H1 (cell line): ENCODE measurements around the gene CMC1. TPM values are rescaled to one million over a fixed set of nuclear protein-coding genes. Genes with fewer than 3 reads are reported as not detected.

ENCODE experiments used
- CTCF ChIA-PET: fragments of 300-600 bp; sonication (Branson Sonifier 250); formaldehyde crosslinking; loops from one replicate; lab custom pipeline; 2021; ENCODE audit not compliant: partially characterized antibody; lab: Charles Lee
- POLR2A ChIA-PET: fragments of 300-600 bp; sonication (Branson Sonifier 250); formaldehyde crosslinking; loops from one replicate; lab custom pipeline; 2021; ENCODE audit warnings: inconsistent platforms; ENCODE audit not compliant: partially characterized antibody; lab: Charles Lee
- DNase-seq, 2 experiments: peaks; one replicate each; pipeline versions ENCODE4 v3.0.0 to v3.0.0-alpha.2; 2010 to 2022; ENCODE audit warnings: low spot score in 2 of 2, low read depth in 1 of 2, mixed read lengths in 1 of 2
- FAIRE-seq: peaks from 2 replicates; lab custom pipeline; 2011; peaks lifted over from hg19 to GRCh38; lab: Jason Lieb, UNC
- H2AFZ ChIP-seq: 2 replicates; pipeline ENCODE4 v1.8.1; 2012; ENCODE audit warnings: low read length, inconsistent platforms
- H2AK5ac ChIP-seq: 2 replicates; pipeline ENCODE4 v1.6.1; 2013; ENCODE audit warnings: low read depth, low read length
- H2BK120ac ChIP-seq: replicated peaks from 2 replicates; pipeline ENCODE3; 2013; ENCODE audit warnings: low read depth, low read length, inconsistent platforms
- H2BK12ac ChIP-seq: 2 replicates; pipeline ENCODE4 v1.6.1; 2013; ENCODE audit warnings: low read depth, low read length
- H2BK15ac ChIP-seq: 2 replicates; pipeline ENCODE4 v1.6.1; 2013; ENCODE audit warnings: low read length
- H2BK20ac ChIP-seq: 2 replicates; pipeline ENCODE4 v1.6.1; 2013; ENCODE audit warnings: low read length
- H2BK5ac ChIP-seq: 2 replicates; pipeline ENCODE4 v1.6.1; 2013; ENCODE audit warnings: low read depth, low read length
- H3K14ac ChIP-seq: 2 replicates; pipeline ENCODE4 v1.6.1; 2013; ENCODE audit warnings: inconsistent platforms; ENCODE audit not compliant: insufficient read length
- H3K18ac ChIP-seq: 2 replicates; pipeline ENCODE4 v1.6.1; 2013; ENCODE audit warnings: low read length; ENCODE audit errors: extremely low read depth
- H3K23ac ChIP-seq: 2 replicates; pipeline ENCODE4 v1.6.1; 2013; ENCODE audit warnings: inconsistent platforms; ENCODE audit not compliant: insufficient read length
- H3K23me2 ChIP-seq: 2 replicates; pipeline ENCODE4 v1.6.1; 2013; ENCODE audit warnings: low read depth, low read length
- H3K27ac ChIP-seq: 2 replicates; pipeline ENCODE4 v1.6.1; 2011; ENCODE audit warnings: low read depth, low read length, inconsistent platforms
- H3K27me3 ChIP-seq, 4 experiments: replicated peaks in 1 of 4; 1 replicate in 1 of 4; 2 replicates in 3 of 4; pipeline versions ENCODE4 v1.6.1 to v1.8.1; 2011 to 2013; ENCODE audit warnings: low read length in 3 of 4, mild to moderate bottlenecking in 3 of 4, inconsistent platforms in 2 of 4, mixed read lengths in 2 of 4, moderate library complexity in 1 of 4; ENCODE audit not compliant: control insufficient read depth in 3 of 4, insufficient read depth in 3 of 4; ENCODE audit errors: extremely low read depth in 1 of 4
- H3K36me3 ChIP-seq, 4 experiments: 2 replicates each; pipeline versions ENCODE4 v1.6.1 to v1.8.1; 2011 to 2013; ENCODE audit warnings: mild to moderate bottlenecking in 4 of 4, low read length in 3 of 4, moderate library complexity in 2 of 4, control low read depth in 1 of 4, inconsistent platforms in 1 of 4; ENCODE audit not compliant: insufficient read depth in 4 of 4, control insufficient read depth in 2 of 4
- H3K4ac ChIP-seq: replicated peaks from 2 replicates; pipeline ENCODE3; 2013; ENCODE audit warnings: low read length, low read depth, mixed read lengths, inconsistent platforms; ENCODE audit not compliant: insufficient read length
- H3K4me1 ChIP-seq, 4 experiments: replicated peaks in 1 of 4; 1 replicate in 1 of 4; 2 replicates in 3 of 4; pipeline versions ENCODE4 v1.6.1 to v1.8.1; 2011 to 2013; ENCODE audit warnings: low read length in 3 of 4, inconsistent platforms in 2 of 4, mixed read lengths in 1 of 4; ENCODE audit not compliant: insufficient read depth in 4 of 4, control insufficient read depth in 3 of 4
- H3K4me2 ChIP-seq, 2 experiments: 2 replicates each; pipeline versions ENCODE4 v1.6.1 to v1.8.1; 2011 to 2013; ENCODE audit warnings: low read depth in 2 of 2, low read length in 2 of 2, control low read depth in 1 of 2, inconsistent platforms in 1 of 2, mild to moderate bottlenecking in 1 of 2; ENCODE audit not compliant: insufficient read depth in 1 of 2
- H3K4me3 ChIP-seq, 4 experiments: fragments of 200-600, 300-600 bp in 1 of 4; sonication (generic), shearing (Covaris generic), sonication (Bioruptor Twin) in 1 of 4; 2 replicates each; pipeline versions ENCODE4 v1.5.1 to v1.8.1; 2011 to 2016; ENCODE audit warnings: low read length in 4 of 4, low read depth in 3 of 4, control low read depth in 2 of 4, inconsistent platforms in 2 of 4, mild to moderate bottlenecking in 2 of 4, mixed read lengths in 1 of 4, moderate library complexity in 1 of 4; ENCODE audit not compliant: insufficient read depth in 2 of 4; ENCODE audit errors: extremely low read depth in 1 of 4
- H3K56ac ChIP-seq: replicated peaks from 2 replicates; pipeline ENCODE3; 2013; ENCODE audit warnings: low read depth, mild to moderate bottlenecking, mixed read lengths, low read length, inconsistent platforms; ENCODE audit not compliant: insufficient read length
- H3K79me1 ChIP-seq: 2 replicates; pipeline ENCODE4 v1.6.1; 2013; ENCODE audit warnings: low read depth, low read length, control low read depth
- H3K79me2 ChIP-seq, 2 experiments: 2 replicates each; pipeline versions ENCODE4 v1.6.1 to v1.8.1; 2012 to 2013; ENCODE audit warnings: low read length in 2 of 2, mild to moderate bottlenecking in 2 of 2, inconsistent platforms in 1 of 2; ENCODE audit not compliant: insufficient read depth in 2 of 2, control insufficient read depth in 1 of 2
- H3K9ac ChIP-seq, 4 experiments: replicated peaks in 1 of 4; 1 replicate in 1 of 4; 2 replicates in 3 of 4; pipeline versions ENCODE4 v1.6.1 to v1.8.1; 2011 to 2013; ENCODE audit warnings: low read depth in 3 of 4, low read length in 3 of 4, control low read depth in 2 of 4, mild to moderate bottlenecking in 2 of 4, moderate library complexity in 2 of 4, inconsistent platforms in 1 of 4; ENCODE audit errors: extremely low read depth in 1 of 4
- H3K9me3 ChIP-seq, 2 experiments: 2 replicates each; pipeline versions ENCODE4 v1.6.1 to v1.8.1; 2012 to 2013; ENCODE audit warnings: mild to moderate bottlenecking in 2 of 2, moderate library complexity in 2 of 2, control low read depth in 1 of 2, inconsistent platforms in 1 of 2, low read depth in 1 of 2, low read length in 1 of 2, mixed read lengths in 1 of 2; ENCODE audit not compliant: insufficient read depth in 2 of 2
- H4K20me1 ChIP-seq, 2 experiments: replicated peaks in 1 of 2; 2 replicates each; pipeline versions ENCODE3 to v1.8.1; 2011 to 2013; ENCODE audit warnings: inconsistent platforms in 2 of 2, low read length in 2 of 2, mild to moderate bottlenecking in 1 of 2; ENCODE audit not compliant: insufficient read depth in 2 of 2, control insufficient read depth in 1 of 2
- H4K5ac ChIP-seq: 2 replicates; pipeline ENCODE4 v1.6.1; 2013; ENCODE audit warnings: low read length, low read depth, mixed read lengths, inconsistent platforms; ENCODE audit not compliant: insufficient read length
- H4K8ac ChIP-seq: 2 replicates; pipeline ENCODE4 v1.8.0; 2013; ENCODE audit warnings: mild to moderate bottlenecking, moderate library complexity, low read length, inconsistent platforms; ENCODE audit not compliant: insufficient read depth; ENCODE audit errors: extremely low read depth
- H4K91ac ChIP-seq: replicated peaks from 2 replicates; pipeline ENCODE3; 2013; ENCODE audit warnings: low read length, mixed read lengths, inconsistent platforms; ENCODE audit not compliant: insufficient read length
- KDM5A ChIP-seq: fragments of 200-600 bp; IDR thresholded peaks from 2 replicates; pipeline ENCODE4 v1.7.1; 2012; ENCODE audit warnings: mild to moderate bottlenecking, low read length, inconsistent platforms, mixed read lengths
- SP2 ChIP-seq: IDR thresholded peaks from 2 replicates; pipeline ENCODE4 v1.6.1; 2012; ENCODE audit warnings: mild to moderate bottlenecking, low read length, inconsistent platforms
- TAF7 ChIP-seq: optimal IDR thresholded peaks from 2 replicates; pipeline ENCODE3; 2011; ENCODE audit warnings: low read depth, mild to moderate bottlenecking, inconsistent platforms, low read length, moderate library complexity, borderline replicate concordance
- WGBS, 2 experiments: shearing (Covaris generic) in 1 of 2; methylation state at CpG; one replicate each; pipeline versions ENCODE4 v1.1.6 to v1.1.7; 2013 to 2015; ENCODE audit warnings: low lambda C conversion rate in 2 of 2, mixed read lengths in 2 of 2, inconsistent platforms in 1 of 2, low coverage in 1 of 2, missing lambda C conversion rate in 1 of 2; ENCODE audit not compliant: insufficient replicate concordance in 2 of 2, insufficient coverage in 1 of 2, insufficient read length in 1 of 2; ENCODE audit errors: extremely low coverage in 1 of 2, missing lambda C conversion rate in 1 of 2; 5-methylcytosine and 5-hydroxymethylcytosine counted together
- polyA plus RNA-seq, 7 experiments: library from polyadenylated mRNA; depleted of rRNA in 3 of 7; stranded (reverse) in 5 of 7; unstranded in 2 of 7; fragments of >200 nt in 5 of 7; fragments of 200-250 nt in 2 of 7; gene quantifications; 1 replicate in 5 of 7; 2 replicates in 1 of 7; 4 replicates in 1 of 7; pipeline versions ENCODE4 v1.2.1 to v1.2.3, GENCODE V29; 2011 to 2013; ENCODE audit warnings: missing spikeins in 2 of 7, mixed read lengths in 2 of 7
- total RNA-seq: library from RNA; stranded (reverse); fragmentation: NEBNext Ultra II Directional; extraction: Animal tissue kit (Norgen Biotek cat#: 25700); gene quantifications from 2 replicates; pipeline ENCODE4 v1.2.1, GENCODE V29; 2021
- TF ChIP-seq, protein P1 (sequence below), 3 experiments: IDR thresholded peaks; 1 replicate in 2 of 3; 2 replicates in 1 of 3; pipeline versions ENCODE4 v1.5.1 to v1.6.1; 2011; ENCODE audit warnings: low read length in 3 of 3, mild to moderate bottlenecking in 3 of 3, inconsistent platforms in 2 of 3, low read depth in 1 of 3, moderate library complexity in 1 of 3; ENCODE audit not compliant: insufficient read depth in 1 of 3; ENCODE audit errors: control extremely low read depth in 1 of 3

CMC1 gene
- total and polyA plus RNA-seq, 2 of the 8 experiments (the other 6 are each of a cell fraction or from before 2014, with no cell fraction given): 11.4 to 19.4 TPM

DNA sequence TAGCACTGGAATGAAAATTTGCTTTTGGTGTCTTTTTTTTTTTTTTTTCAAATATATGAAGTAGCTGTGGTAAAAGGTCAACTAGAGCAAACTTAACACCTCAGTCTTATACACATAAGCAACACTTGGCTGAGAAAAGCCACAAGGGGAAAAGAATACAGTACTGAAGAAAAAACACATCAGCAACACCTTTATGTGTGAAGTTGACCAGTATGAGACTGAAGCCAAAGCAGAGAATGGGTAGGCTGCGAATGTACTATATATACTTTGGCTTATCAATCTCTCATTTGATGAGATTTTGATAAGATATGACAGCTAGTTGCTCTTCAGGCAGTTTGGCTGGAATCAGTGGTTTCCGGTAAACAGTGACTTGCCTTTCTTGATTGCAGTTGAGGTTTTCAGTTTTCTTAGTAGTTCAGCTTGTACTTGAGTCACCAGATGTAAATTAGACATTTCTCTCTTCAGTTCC, 85.1 kb downstream of the CMC1 start:
- H2BK12ac ChIP-seq: no peak overlapping the region
- no peak overlapping the region for H4K8ac ChIP-seq
- peaks cover 0 to 26% (median 1%) of the 10 kb centered on the region in 4 experiments; a peak in 2 of 8 replicates for H3K36me3 ChIP-seq
- 82% methylated on average over 2 of the region's 2 CpGs; no CpG with 5 or more reads in 1 of the 2 experiments for WGBS, 2 experiments
- H3K9ac ChIP-seq: no peak overlapping the region
- H4K91ac ChIP-seq: no peak overlapping the region
- H2BK120ac ChIP-seq: no peak overlapping the region
- H3K4me3 ChIP-seq: no peak overlapping the region
- no peak overlapping the region for H3K27ac ChIP-seq
- no peaks in the 10 kb centered on the region for H3K23me2 ChIP-seq
- H3K79me2 ChIP-seq: no peaks in the 10 kb centered on the region
- H3K4me2 ChIP-seq: no peak overlapping the region
- H3K14ac ChIP-seq: no peak overlapping the region
- no peak overlapping the region for H2BK15ac ChIP-seq
- H3K27me3 ChIP-seq: no peaks in the 10 kb centered on the region
- H3K4ac ChIP-seq: no peak overlapping the region
- no peak overlapping the region for H2BK20ac ChIP-seq
- CTCF ChIA-PET: interaction anchor here (0.5 to 4.8 kb wide), 14 partner anchors 9 to 856 kb away, joined by 3 to 41 read pairs (median 4); partner anchors contain the start of gene EOMES
- POLR2A ChIA-PET: interaction anchor here (0.6 kb wide), 1 partner anchor 421 kb away, joined by 4 read pairs; no protein-coding TSS in a partner anchor
- no peaks in the 10 kb centered on the region for H3K79me1 ChIP-seq
- H3K18ac ChIP-seq: no peak overlapping the region
- FAIRE-seq (no peak), DNase-seq (no peak)
- no peak overlapping the region for H2BK5ac ChIP-seq
- no peak overlapping the region for H3K23ac ChIP-seq
- H3K56ac ChIP-seq: no peak overlapping the region
- H3K9me3 ChIP-seq: no peaks in the 10 kb centered on the region
- no peak for TF ChIP-seq TAF7
- TF ChIP-seq, protein P1, sequence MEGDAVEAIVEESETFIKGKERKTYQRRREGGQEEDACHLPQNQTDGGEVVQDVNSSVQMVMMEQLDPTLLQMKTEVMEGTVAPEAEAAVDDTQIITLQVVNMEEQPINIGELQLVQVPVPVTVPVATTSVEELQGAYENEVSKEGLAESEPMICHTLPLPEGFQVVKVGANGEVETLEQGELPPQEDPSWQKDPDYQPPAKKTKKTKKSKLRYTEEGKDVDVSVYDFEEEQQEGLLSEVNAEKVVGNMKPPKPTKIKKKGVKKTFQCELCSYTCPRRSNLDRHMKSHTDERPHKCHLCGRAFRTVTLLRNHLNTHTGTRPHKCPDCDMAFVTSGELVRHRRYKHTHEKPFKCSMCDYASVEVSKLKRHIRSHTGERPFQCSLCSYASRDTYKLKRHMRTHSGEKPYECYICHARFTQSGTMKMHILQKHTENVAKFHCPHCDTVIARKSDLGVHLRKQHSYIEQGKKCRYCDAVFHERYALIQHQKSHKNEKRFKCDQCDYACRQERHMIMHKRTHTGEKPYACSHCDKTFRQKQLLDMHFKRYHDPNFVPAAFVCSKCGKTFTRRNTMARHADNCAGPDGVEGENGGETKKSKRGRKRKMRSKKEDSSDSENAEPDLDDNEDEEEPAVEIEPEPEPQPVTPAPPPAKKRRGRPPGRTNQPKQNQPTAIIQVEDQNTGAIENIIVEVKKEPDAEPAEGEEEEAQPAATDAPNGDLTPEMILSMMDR (IDR thresholded peaks at IDR 0.05; ENCODE audit: control extremely low read depth in 1 of 3, insufficient read depth in 1 of 3, low read depth in 1 of 3, low read length in 3 of 3): no peak
- TF ChIP-seq SP2: no peak
- no peak for TF ChIP-seq KDM5A
- H4K5ac ChIP-seq: no peak overlapping the region
- H3K4me1 ChIP-seq: no peaks in the 10 kb centered on the region
- no peak overlapping the region for H2AK5ac ChIP-seq
- H2AFZ ChIP-seq: no peak overlapping the region
- H4K20me1 ChIP-seq: peaks cover 0 to 1% of the 10 kb centered on the region in 2 experiments
